ENCODE data around the gene TAF11. TPM values are rescaled to one million over a fixed set of nuclear protein-coding genes. Genes with fewer than 3 reads are reported as not detected.

The TAF11 gene
- total RNA-seq, 6 donors from 2014 or later = 15.4 to 35.6 (median 19.3) TPM

- Histone ChIP-seq H3K9me3 (no peaks in the 10 kb centered on the region), H3K36me3 (peaks cover 14 to 95% (median 47%) of the 10 kb centered on the region in 4 donors), H3K4me1 (no peaks in the 10 kb centered on the region), H3K4me3 (no peak overlapping the region), H3K27me3 (no peaks in the 10 kb centered on the region), H3K27ac (no peak overlapping the region)
- DNase-seq (no peak), ATAC-seq (ENCODE audit: low FRiP score in 2 of 2) (no peak)
- TF ChIP-seq POLR2A (IDR thresholded peaks at IDR 0.05) (no peak), POLR2AphosphoS5 (IDR thresholded peaks at IDR 0.05) (no peak), EP300 (IDR thresholded peaks at IDR 0.05) (no peak), CTCF (IDR thresholded peaks at IDR 0.05) (no peak)
- WGBS, 2 donors = 96 to 100% methylated on average over 3 of the region's 3 CpGs
Measured at GRCh38 chr6:34876472-34876871, 11.4 kb downstream of the TAF11 start.

- Histone ChIP-seq H3K36me3 (peaks cover 17 to 96% (median 53%) of the 10 kb centered on the region in 4 donors), H3K4me3 (no peak overlapping the region), H3K4me1 (no peaks in the 10 kb centered on the region), H3K9me3 (no peaks in the 10 kb centered on the region), H3K27me3 (no peaks in the 10 kb centered on the region), H3K27ac (no peak overlapping the region)
- ATAC-seq (ENCODE audit: low FRiP score in 2 of 2) (no peak), DNase-seq (no peak)
- TF ChIP-seq CTCF (IDR thresholded peaks at IDR 0.05) = no peak
- no peak for TF ChIP-seq POLR2AphosphoS5 (IDR thresholded peaks at IDR 0.05)
- TF ChIP-seq POLR2A (IDR thresholded peaks at IDR 0.05) = no peak
- no peak for TF ChIP-seq EP300 (IDR thresholded peaks at IDR 0.05)
- WGBS, 2 donors = 89% methylated on average over 4 of the region's 4 CpGs
Measured at GRCh38 chr6:34875292-34876213, 12.3 kb downstream of the TAF11 start.

GRCh38 chr6:34872332-34872731, 15.5 kb downstream of the TAF11 start:
- H3K4me3 ChIP-seq = no peak overlapping the region

GRCh38 chr6:34871853-34872252, 16.0 kb downstream of the TAF11 start:
- H3K36me3 ChIP-seq = peaks cover 13 to 75% (median 45%) of the 10 kb centered on the region in 4 donors
- DNase-seq = no peak
- WGBS, 2 donors = 96 to 97% methylated on average over 4 of the region's 4 CpGs

More at GRCh38 chr6:34872332-34872731, 15.5 kb downstream of the TAF11 start:
- H3K27ac ChIP-seq = no peak overlapping the region
- TF ChIP-seq POLR2A (IDR thresholded peaks at IDR 0.05) (no peak), EP300 (IDR thresholded peaks at IDR 0.05) (no peak), POLR2AphosphoS5 (IDR thresholded peaks at IDR 0.05) (no peak), CTCF (IDR thresholded peaks at IDR 0.05) (no peak)
- H3K4me1 ChIP-seq = no peaks in the 10 kb centered on the region
- H3K36me3 ChIP-seq = peaks cover 13 to 76% (median 43%) of the 10 kb centered on the region in 4 donors
- ATAC-seq (ENCODE audit: low FRiP score in 2 of 2) = no peak
- WGBS, 2 donors = 70 to 82% methylated on average over 1 of the region's 1 CpG
- no peak for DNase-seq
- H3K27me3 ChIP-seq = no peaks in the 10 kb centered on the region
- no peaks in the 10 kb centered on the region for H3K9me3 ChIP-seq

More at GRCh38 chr6:34871853-34872252, 16.0 kb downstream of the TAF11 start:
- Histone ChIP-seq H3K4me3 (no peak overlapping the region), H3K9me3 (no peaks in the 10 kb centered on the region), H3K27ac (no peak overlapping the region), H3K4me1 (no peaks in the 10 kb centered on the region), H3K27me3 (no peaks in the 10 kb centered on the region)
- ATAC-seq (ENCODE audit: low FRiP score in 2 of 2) = no peak
- TF ChIP-seq CTCF (IDR thresholded peaks at IDR 0.05) (no peak), POLR2A (IDR thresholded peaks at IDR 0.05) (no peak), EP300 (IDR thresholded peaks at IDR 0.05) (no peak), POLR2AphosphoS5 (IDR thresholded peaks at IDR 0.05) (no peak)

All from upper lobe of left lung (tissue), 6 donors.